NCI-H69 (cell line): ENCODE measurements around the gene MAGI3.
A peak's percentile ranks its signal among the peaks of the same experiment; 100 is the strongest.

Experiments
- DNase-seq: peaks from one replicate; lab custom pipeline; 2025; lab: John Stamatoyannopoulos, UW

Gene MAGI3

DNA sequence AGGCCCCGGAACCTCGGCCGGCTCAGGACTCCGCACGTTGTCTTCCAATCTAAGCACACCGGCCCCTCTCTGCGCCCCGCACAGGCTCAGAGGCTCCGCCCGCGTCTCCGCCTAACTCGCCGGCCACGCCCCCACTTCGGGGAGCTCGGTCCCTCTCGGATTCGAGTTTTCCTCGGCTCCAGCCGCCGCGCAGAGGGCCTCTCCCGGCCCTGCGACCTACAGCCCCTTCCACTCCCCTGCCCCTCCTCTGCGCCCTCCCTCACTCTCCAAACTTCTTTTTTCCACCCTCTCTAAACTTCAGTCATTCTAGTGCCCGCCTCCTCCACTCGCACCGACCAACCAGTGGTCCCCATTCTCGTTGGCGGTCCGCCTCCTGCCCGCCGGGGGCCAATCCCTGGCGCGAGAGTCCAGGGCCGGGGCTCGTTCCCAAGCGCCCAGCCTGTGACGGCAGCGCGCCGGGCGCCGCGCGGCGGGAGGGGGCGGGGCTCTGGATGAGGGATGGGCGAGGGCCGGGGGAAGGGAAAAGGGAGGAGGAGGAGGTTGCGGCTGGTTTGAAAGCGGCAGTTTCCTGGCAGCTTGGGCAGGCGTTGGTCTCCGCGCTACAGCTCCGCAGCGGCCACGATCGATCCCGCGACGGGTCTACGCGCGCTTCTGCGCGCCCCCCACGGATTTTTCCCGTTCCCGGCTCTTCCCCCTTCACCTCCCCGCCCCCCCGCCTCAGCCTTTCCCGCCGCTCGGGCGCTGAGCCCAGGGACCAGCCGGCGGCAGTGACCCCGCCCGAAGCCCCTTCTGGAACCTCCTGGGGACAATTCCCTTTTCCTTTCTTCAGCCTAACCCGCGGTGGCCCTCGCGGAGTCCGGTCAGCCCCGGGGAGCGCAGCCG lies at the start of gene MAGI3:
Gene MAGI3, plus strand, starts transcription at position 563 of the 882 bp plus-strand sequence. CDS start 519 bp downstream, outside the sequence.
- peak; percentile 97 for DNase-seq

- DNase-seq = no peak
Observed at GRCh38 chr1:113353580-113353979, 36.7 kb upstream of the MAGI3 start.

DNA sequence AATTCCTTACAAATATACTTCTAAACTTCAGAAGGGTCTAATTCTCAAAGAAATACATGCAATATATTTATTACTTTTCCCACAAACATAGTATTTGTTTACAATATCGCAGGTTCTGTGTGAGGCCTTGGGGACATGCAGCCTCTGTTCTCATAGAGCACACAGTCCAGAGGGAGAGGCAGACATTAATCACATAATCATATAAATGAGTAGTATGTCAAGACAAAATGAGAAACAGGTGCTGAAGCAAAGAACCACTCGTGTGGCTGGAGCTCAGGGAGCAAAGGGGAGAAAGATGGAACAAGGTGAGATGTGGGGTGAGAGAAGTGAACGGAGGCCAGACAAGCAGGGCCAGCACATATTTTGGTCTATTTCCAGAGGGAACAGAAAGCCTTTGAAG lies 26.4 kb upstream of the MAGI3 start:
- peak; percentile 8 for DNase-seq

GRCh38 chr1:113369040-113369439 lies 21.3 kb upstream of the MAGI3 start:
- no peak for DNase-seq

DNA sequence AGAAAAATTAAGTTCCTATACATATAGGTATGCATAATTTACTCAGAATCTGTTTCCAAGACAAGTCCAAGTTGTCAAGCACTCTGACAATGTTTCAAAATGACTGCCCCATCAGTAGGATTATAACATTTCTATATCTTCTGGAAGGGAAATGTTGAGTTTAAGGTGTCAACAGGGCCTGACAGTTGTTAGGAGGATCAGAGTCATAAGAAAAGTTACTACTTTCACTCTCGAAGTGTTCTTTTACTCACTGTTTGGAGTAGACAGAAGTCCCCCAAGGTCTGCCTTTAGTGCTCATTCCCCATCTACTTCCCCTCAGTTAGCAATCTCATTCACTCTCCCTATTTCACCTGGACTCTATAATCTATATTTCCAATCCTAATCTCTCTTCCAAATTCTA lies 20.6 kb upstream of the MAGI3 start:
- DNase-seq = no peak

DNA sequence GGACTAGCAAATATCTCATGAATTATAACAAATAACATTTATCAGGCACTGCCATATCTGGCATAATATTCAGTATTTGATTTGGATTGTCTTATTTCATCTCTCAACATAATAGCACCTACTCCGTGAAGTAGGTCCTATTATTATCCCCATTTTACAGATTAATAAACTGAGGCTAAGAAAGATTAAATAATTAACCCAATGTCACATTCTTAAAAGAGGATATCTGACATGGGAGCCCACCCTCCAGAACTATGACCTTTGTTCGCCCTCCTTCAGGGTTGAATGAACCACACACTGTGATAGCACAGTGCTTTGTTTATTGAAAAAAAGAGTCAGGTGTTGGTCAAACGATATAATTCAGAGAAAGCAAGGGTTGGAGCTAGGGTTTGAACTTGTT lies 19.4 kb upstream of the MAGI3 start:
- no peak for DNase-seq

DNA sequence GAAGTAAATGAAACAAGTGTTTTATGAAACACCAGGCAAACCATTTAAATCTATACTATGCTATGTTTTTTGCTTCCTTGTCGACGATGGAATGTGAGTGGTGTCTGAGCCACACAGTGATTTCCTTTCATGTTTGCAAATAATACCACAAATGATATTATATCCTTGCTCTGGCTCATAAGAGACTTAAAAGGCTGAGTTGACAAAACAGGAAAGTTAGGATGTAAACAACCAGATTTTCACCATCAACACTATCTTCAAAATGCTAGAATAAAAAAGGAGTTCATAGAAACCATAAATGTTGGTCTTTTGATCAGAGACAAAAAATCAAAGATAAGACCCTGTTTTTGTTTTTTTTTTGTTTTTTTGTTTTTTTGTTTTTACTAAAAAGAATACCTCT lies 17.8 kb upstream of the MAGI3 start:
- DNase-seq = no peak

DNA sequence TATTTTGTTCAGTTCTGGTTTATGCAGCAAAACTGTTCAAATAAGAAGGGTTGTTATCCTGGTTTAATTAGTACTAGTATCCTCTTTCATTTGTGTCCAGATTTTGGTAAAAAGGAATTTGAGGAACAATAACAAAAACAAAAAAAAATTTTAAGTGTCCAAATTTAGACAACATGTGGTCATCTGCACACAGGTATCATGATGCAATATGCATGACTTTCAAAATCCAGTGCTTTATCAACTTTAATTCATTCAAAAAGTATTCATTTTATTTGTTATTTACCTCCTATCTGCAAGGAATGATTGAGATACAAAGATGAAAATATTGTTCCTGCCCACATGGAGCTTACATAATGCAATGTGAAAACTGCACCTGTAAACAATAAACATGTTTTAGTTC lies 16.7 kb upstream of the MAGI3 start:
- no peak for DNase-seq

- no peak for DNase-seq
Observed at GRCh38 chr1:113375878-113376277, 14.4 kb upstream of the MAGI3 start.

- DNase-seq = no peak
Observed at GRCh38 chr1:113380075-113380474, 10.2 kb upstream of the MAGI3 start.

DNA sequence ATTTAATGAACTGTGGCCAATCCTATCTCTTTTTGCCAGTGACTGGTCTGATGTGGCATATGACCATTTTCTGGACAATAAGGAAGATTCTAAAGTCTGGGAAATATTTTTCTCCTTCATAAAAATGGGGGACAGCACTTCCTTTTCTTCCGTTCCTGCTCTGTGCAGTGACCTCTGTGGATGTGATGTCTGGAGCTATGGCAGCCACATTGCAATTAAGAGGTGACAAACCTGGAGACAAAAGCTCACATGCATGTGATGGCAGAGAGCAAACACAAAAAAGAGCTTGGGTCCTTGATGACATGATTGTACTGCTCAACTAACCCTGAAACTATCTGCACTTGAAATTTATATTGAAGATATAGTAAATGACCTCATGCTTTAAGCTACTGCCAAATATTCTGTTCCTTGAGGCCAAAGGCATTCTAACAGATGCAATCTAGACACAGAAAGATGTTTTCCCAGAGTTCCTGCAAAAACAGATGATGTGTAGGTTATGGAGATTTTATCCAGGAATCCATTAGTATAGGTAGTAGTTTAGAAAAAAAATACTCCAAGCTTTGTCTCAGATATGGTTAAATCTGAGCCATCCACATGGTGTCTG lies 2.2 kb upstream of the MAGI3 start:
- DNase-seq = peak; percentile 24

DNA sequence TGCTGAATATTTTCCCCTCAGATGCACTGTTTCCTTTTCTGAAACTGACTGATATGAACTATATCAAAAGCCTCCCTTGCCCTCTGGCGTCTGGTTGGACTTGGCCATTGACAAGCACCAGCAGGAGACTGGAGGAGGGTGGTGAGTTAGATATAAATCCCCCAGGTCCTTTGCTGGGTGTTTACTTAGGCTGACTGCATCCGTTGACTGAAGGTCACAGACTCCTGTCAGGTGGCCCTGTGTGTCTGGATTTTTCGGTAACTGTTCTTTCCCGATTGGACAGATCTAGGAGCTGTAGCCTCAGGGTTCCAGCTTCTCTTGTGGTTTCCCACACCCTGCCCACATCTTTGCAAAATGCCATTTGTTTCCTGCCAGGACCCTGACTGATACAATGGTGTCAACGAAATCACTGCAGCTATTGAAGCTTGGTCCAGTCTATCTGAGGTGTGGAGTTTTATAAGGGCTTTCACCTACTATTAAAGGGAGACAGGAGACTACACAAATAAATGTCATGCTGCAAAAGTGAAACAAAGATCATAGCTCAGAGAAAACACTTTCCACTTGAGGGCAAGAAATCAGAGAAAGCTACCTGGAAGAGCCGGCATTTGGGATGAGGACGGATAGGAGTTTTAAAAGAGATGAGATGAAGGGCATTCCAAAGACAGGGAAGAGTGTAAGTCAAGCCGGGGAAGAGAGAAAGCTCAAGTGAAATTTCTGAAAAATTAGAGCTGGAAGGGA lies 1.5 kb upstream of the MAGI3 start:
- peak; percentile 93 for DNase-seq

- DNase-seq = peak; percentile 43
Observed at GRCh38 chr1:113389359-113389952, 859 bp upstream of the MAGI3 start.

DNA sequence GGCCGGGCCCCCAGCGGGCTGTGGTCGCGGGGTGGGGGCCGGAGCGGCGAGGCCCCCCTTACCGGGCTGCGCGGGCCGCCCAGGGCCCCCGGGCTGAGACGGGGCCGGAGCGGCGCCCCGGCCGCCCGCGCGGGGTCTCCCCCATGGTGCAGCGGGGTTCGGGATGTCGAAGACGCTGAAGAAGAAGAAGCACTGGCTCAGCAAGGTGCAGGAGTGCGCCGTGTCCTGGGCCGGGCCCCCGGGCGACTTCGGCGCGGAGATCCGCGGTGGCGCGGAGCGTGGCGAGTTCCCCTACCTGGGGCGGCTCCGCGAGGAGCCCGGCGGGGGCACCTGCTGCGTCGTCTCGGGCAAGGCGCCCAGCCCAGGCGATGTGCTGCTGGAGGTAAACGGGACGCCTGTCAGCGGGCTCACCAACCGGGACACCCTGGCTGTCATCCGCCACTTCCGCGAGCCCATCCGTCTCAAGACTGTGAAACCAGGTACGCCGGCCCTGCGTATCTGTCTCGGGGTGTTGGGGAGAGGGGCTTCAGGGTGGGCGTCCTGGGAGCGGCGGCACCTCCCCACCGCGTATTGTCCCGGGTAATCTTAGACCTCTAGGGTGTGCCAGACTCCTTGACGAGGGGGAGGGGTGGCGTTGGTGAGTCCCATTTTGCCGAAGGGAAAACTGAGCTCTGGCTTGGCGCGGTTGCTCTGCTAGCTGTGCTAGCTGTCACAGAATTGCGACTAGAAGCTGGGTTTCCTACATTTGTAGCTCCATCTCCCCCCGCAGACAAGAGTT lies 745 bp downstream of the MAGI3 start:
- DNase-seq = peak; percentile 70

GRCh38 chr1:113391649-113392271 lies 1.4 kb downstream of the MAGI3 start:
- DNase-seq = peak; percentile 74

DNA sequence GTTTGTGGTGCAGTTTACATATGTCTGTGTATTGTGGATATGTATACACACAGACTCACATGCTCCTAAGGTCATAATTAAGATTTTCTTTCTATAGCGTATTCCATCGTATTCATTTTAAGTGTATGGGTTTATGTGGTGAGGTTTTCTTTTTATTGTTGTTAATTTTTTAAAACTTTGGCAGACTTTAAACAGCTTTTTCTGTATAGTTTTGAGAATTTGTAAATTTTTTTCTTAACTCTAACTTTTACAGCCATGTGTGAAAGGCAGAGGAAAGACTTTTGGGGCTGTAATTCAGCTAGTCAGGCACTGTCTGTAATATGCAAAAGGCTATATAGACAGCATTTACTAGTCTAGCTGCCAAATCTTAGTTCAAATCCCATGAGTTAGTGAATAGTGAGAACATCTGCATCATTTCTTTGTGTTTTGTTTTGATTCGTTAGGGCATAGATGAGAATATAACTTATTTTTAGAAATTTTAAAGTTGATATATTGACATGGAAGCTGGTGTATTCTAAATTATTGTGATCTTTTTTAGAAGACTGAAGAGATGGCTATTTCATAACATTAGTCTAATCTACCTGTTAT lies 2.3 kb downstream of the MAGI3 start:
- DNase-seq = peak; percentile 20

DNA sequence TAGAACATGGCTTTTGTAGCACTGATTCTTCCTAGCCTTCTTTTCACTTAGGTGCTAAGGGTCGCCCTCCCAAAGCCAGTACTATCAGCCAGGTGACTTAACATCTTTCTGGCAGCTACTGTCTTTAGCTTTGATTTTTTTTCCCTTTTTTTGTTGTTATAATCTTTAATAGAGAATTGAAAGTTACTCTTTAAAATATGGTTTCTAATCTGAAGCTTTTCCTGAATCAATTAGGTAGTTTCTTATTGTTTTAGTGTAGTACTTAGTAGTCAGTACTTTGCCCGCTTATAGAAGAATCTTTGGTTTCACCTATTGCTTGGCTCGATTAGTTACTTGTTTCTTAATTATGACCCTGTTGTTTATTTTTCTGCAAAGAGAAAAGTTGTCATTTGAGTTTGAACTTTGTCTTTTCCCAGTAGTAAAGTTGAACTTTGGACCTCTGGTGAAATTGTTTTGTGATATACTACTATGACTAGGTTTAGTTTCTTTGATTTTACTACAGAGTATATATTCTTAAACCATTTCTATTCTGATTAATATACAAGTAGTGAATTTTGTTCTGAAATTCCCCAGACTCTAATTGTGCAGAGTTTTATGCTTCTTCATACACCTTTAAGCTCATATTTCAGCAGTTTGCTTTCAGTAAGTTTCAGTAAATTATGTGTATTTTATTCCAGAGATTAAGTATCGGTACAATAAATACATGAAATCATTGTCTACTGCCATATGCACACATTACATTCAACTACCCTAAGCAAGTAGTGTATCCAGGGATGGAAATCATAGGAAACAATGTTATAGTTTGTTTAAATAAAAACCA lies 3.9 kb downstream of the MAGI3 start:
- peak; percentile 4 for DNase-seq

DNA sequence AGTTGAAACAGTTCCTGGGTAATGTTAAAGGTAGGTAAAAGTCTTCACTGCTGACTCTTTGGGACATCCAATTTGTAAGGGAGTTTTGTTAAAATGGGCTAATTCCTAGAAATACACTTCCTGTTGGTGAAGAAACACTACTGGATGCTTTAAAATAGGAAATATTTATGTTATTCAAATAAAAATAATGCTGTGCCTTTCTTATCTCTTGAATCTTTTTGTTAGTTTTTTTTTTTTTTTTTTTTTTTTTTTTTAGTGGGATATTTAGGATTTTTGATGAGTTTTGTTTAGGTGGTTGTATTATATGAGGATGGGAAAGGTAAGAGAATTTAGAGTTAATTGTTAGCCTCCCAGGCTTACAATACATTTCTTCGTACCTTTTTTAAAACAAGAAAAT lies 4.5 kb downstream of the MAGI3 start:
- DNase-seq = no peak

DNA sequence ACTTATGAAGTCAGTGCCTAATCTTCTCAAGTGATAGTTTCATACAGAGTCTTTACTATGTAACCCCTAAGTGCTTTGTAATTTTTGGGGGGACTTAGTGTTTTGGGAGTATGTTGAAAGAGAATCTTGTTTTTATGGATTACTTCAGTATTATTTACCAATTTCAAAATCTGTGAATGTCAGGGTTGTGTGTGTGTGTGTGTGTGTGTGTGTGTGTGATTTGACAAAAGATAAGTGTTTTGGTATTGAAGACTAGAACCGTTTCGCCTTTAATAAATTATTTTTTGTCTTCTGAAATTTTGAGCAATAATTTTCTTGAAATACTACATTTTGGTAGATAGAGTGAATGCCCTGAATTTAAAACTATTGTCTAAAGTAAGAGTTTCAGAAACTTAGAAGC lies 5.8 kb downstream of the MAGI3 start:
- DNase-seq = no peak

GRCh38 chr1:113396585-113396984 lies 6.3 kb downstream of the MAGI3 start:
- DNase-seq = peak; percentile 7
